IPS-18a (cell line): ENCODE measurements around the gene FILIP1L.

ENCODE experiments used
- H3K27ac ChIP-seq: one replicate; pipeline ENCODE4 v1.5.1; 2013; ENCODE audit warnings: low read length
- H3K27me3 ChIP-seq: one replicate; pipeline ENCODE4 v1.6.1; 2013; ENCODE audit warnings: mild to moderate bottlenecking, low read length; ENCODE audit not compliant: control insufficient read depth, insufficient read depth
- H3K36me3 ChIP-seq: one replicate; pipeline ENCODE4 v1.6.1; 2013; ENCODE audit warnings: low read depth, low read length; ENCODE audit not compliant: control insufficient read depth
- H3K4me1 ChIP-seq: one replicate; pipeline ENCODE4 v1.6.1; 2013; ENCODE audit warnings: low read depth, low read length; ENCODE audit not compliant: control insufficient read depth
- H3K4me3 ChIP-seq: one replicate; pipeline ENCODE4 v1.5.1; 2013; ENCODE audit warnings: low read length
- H3K9ac ChIP-seq: one replicate; pipeline ENCODE4 v1.6.1; 2013; ENCODE audit warnings: mild to moderate bottlenecking, low read length, moderate library complexity
- H3K9me3 ChIP-seq: one replicate; pipeline ENCODE4 v1.6.1; 2013; ENCODE audit warnings: low read depth, low read length; ENCODE audit not compliant: control insufficient read depth

FILIP1L gene

DNA sequence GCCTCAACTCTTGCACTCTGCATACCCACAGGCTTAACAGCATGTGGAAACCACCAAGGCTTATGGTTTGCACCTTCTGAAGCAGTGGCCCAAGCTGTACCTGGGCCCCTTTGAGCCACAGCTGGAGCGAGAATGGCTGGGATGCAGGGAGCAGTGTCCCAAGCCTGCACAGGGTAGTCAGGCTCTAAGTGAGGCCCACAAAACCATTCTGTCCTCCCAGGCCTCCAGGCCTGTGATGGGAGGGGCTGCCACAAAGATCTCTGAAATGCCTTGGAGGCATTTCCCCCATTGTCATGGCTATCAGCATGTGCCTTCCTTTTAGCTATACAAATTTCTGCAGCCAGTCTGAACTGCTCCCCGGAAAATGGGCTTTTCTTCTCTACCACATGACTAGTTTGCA, 309.1 kb downstream of the FILIP1L start:
- peaks cover 15% of the 10 kb centered on the region for H3K9me3 ChIP-seq
- H3K9ac ChIP-seq = no peak overlapping the region
- H3K4me3 ChIP-seq = no peak overlapping the region

DNA sequence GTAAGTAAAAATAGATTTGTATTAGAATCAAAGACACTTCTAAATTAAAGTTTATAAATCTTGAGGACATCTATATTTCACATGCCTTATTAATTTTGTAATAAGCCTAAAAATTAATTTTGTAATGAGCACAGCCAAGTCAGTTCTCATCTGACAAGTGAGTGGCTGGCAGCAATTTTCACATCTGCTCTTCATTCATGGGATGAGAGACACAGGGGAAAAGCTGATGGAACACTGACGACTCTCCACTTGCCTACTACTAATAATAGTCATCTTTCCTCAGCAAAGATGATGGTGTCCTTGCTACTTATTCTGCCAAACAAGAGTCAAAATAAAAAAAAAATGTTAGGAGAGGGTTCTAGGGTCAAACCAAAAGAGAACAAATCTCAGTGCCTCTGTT, 311.0 kb downstream of the FILIP1L start:
- H3K36me3 ChIP-seq = no peaks in the 10 kb centered on the region
- no peaks in the 10 kb centered on the region for H3K27me3 ChIP-seq
- no peak overlapping the region for H3K9ac ChIP-seq
- no peaks in the 10 kb centered on the region for H3K4me1 ChIP-seq
- H3K9me3 ChIP-seq = peaks cover 15% of the 10 kb centered on the region
- no peak overlapping the region for H3K27ac ChIP-seq
- H3K4me3 ChIP-seq = no peak overlapping the region

More for the DNA sequence above, 309.1 kb downstream of the FILIP1L start:
- Histone ChIP-seq H3K4me1 (no peaks in the 10 kb centered on the region), H3K27me3 (no peaks in the 10 kb centered on the region), H3K36me3 (no peaks in the 10 kb centered on the region), H3K27ac (no peak overlapping the region)

DNA sequence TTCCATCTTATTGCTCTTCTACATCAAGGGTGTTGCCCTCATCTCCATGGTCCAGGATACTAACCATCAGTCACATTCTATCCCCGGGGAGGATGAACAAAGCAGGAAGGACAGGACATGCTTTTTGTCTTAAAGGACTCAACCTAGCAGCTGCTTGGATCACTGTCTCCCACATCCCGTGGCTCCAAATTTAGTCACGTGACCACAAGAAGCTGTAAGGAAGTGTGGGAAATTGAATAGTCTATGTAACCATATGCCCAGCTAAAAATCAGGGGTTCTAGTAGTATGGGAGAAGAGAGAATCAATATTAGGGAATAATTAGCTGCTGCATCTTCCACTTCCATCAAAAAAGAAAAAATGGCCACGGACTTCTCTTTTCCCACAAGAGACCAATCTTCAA, 314.9 kb downstream of the FILIP1L start:
- no peak overlapping the region for H3K27ac ChIP-seq
- no peaks in the 10 kb centered on the region for H3K9me3 ChIP-seq
- H3K4me3 ChIP-seq = no peak overlapping the region
- H3K4me1 ChIP-seq = no peaks in the 10 kb centered on the region
- H3K9ac ChIP-seq = no peak overlapping the region
- no peaks in the 10 kb centered on the region for H3K27me3 ChIP-seq
- no peaks in the 10 kb centered on the region for H3K36me3 ChIP-seq

DNA sequence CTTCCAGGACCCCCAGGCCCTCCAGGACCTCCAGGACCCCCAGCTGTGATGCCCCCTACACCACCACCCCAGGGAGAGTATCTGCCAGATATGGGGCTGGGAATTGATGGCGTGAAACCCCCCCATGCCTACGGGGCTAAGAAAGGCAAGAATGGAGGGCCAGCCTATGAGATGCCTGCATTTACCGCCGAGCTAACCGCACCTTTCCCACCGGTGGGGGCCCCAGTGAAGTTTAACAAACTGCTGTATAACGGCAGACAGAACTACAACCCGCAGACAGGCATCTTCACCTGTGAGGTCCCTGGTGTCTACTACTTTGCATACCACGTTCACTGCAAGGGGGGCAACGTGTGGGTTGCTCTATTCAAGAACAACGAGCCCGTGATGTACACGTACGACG, 318.7 kb downstream of the FILIP1L start:
- Histone ChIP-seq H3K27me3 (no peaks in the 10 kb centered on the region), H3K4me3 (no peak overlapping the region), H3K9me3 (no peaks in the 10 kb centered on the region), H3K36me3 (no peaks in the 10 kb centered on the region), H3K4me1 (no peaks in the 10 kb centered on the region), H3K27ac (no peak overlapping the region), H3K9ac (no peak overlapping the region)

DNA sequence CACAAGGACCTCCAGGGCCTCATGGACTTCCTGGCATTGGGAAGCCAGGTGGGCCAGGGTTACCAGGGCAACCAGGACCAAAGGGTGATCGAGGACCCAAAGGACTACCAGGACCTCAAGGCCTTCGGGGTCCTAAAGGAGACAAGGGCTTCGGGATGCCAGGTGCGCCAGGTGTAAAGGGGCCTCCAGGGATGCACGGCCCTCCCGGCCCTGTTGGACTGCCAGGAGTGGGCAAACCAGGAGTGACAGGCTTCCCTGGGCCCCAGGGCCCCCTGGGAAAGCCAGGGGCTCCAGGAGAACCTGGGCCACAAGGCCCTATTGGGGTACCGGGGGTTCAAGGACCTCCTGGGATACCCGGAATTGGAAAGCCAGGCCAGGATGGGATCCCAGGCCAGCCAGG, 319.8 kb downstream of the FILIP1L start:
- Histone ChIP-seq H3K4me1 (no peaks in the 10 kb centered on the region), H3K9me3 (no peaks in the 10 kb centered on the region), H3K27me3 (no peaks in the 10 kb centered on the region), H3K27ac (no peak overlapping the region), H3K9ac (no peak overlapping the region), H3K36me3 (no peaks in the 10 kb centered on the region), H3K4me3 (no peak overlapping the region)

DNA sequence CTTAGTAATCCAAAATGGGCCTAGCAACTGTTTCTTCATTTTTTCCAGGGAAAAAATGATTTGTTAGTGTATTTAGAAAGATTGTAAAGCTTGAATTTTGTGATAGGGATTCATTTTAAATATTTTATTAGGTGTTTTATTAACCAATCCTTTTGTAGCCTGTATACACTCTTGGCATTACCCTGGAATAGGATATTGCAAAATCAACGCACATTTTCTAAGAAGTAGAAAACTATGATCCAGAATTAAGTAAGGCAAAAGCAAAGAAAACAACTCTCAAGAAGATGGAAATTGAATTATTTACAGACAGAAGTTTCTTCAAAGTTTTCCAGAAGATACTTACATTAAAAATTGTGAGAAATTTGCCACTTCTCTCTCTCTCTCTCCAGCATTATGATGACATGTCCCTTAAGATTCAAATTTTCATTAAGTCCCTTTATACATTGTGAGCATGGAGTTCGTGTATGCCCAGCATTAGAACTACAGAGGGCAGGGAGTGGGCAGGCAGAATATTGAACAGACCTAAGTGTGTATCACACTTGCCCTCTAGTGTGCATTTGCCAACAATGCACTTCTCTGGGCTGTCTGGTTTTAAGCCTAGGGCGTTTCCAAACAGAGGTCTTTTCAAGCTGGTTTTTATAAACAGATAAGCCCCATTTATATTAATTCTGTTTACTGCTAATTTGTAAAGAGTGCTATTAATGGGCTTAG, 325.1 kb downstream of the FILIP1L start:
- no peak overlapping the region for H3K27ac ChIP-seq
- no peak overlapping the region for H3K4me3 ChIP-seq
- H3K36me3 ChIP-seq = no peaks in the 10 kb centered on the region
- no peaks in the 10 kb centered on the region for H3K27me3 ChIP-seq
- no peaks in the 10 kb centered on the region for H3K9me3 ChIP-seq
- H3K4me1 ChIP-seq = no peaks in the 10 kb centered on the region
- no peak overlapping the region for H3K9ac ChIP-seq
